Right lung (tissue), 10 donors: ENCODE measurements around the gene CNOT3. TPM values are rescaled to one million over a fixed set of nuclear protein-coding genes. Genes with fewer than 3 reads are reported as not detected.
A peak's percentile ranks its signal among the peaks of the same experiment; 100 is the strongest.
"Not testable (repeated sequence)": the region's sequence is repeated elsewhere in the genome, so short reads cannot be mapped to it uniquely, and the experiment has no call there.

Experiments used
- DNase-seq, 2 donors: peaks; one replicate each; pipeline ENCODE4 v3.0.0-alpha.2; 2013
- long read RNA-seq, 8 donors: transcript quantifications; one replicate each; lab custom pipeline, GENCODE V29; 2026
- polyA plus RNA-seq, 5 donors: library from polyadenylated mRNA; unstranded; fragments of 120-200 nt; gene quantifications; one replicate each; pipeline versions ENCODE4 v1.2.1 to v1.2.3, GENCODE V29; 2013; ENCODE audit warnings: inconsistent platforms in 1 of 5, low replicate concordance in 1 of 5; ENCODE audit not compliant: insufficient read length in 5 of 5, insufficient read depth in 1 of 5

CNOT3 gene
- 10 to 100 TPM; 54.3 to 69.4 (median 59.5) TPM for polyA plus RNA-seq
- long read RNA-seq, donor 1, partial matches to known transcripts = 26 of 51 reads
- long read RNA-seq, donor 1, other reads (novel, unspliced or antisense) = 23 of 51 reads
- long read RNA-seq, donor 2, partial matches to known transcripts = 0 of 1 reads
- long read RNA-seq, donor 2, other reads (novel, unspliced or antisense) = 0 of 1 reads
- long read RNA-seq, donor 3, full-length matches to known transcripts = 4 of 4 reads
- long read RNA-seq, donor 3, partial matches to known transcripts = 0 of 4 reads
- long read RNA-seq, donor 3, other reads (novel, unspliced or antisense) = 0 of 4 reads
- long read RNA-seq, donor 4 = 0 reads
- long read RNA-seq, donor 5, full-length matches to known transcripts = 1 of 38 reads
- long read RNA-seq, donor 5, partial matches to known transcripts = 26 of 38 reads
- long read RNA-seq, donor 5, other reads (novel, unspliced or antisense) = 11 of 38 reads
- long read RNA-seq, donor 6, full-length matches to known transcripts = 1 of 1 reads
- long read RNA-seq, donor 6, partial matches to known transcripts = 0 of 1 reads
- long read RNA-seq, donor 6, other reads (novel, unspliced or antisense) = 0 of 1 reads
- long read RNA-seq, donor 7, full-length matches to known transcripts = 1 of 1 reads
- long read RNA-seq, donor 7, partial matches to known transcripts = 0 of 1 reads
- long read RNA-seq, donor 7, other reads (novel, unspliced or antisense) = 0 of 1 reads
- long read RNA-seq, donor 8 = 0 reads

DNA sequence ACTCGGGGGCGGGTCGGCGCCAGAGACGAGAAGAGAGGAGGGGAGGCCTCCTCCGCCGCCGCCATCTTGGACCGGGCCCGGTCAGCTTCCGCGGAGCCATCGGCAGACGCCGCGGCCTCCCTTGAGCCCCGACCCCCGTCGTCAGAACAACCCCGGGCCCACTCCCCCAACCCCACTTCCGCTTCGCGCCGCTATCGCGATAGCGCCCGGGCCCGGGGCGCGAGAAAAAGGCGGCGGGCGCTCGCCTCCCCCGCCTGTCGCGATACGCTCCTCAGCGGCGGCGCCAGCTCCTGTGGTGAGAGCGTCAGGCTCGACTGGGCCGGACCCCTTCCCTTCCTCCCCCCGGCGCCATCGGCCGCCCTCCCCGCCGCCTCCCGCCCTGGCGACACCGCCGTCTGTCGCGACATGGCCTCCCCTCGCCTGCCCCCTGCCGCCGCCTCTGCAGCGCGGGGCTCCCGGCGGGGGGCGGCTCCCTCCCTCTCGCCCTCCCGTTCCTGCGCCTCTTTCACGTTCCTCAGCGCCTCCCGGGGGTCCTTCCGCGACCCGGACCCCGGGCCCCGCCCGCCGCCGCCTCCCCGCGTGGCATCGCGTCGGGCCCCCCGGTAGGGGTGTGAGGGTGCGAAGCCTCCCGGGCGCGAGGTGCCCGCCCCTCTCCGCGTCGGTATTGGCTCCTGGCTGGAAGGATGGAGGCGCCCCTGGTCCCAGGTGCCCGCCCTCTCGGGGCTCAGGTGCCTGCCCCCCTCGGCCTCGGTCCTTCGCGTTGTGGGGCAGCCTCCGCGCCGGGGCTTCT lies at the start of gene CNOT3:
CNOT3 (plus strand) TSS at position 64 of the 790 bp plus-strand sequence. CDS start 5,217 bp downstream, outside the sequence.
- DNase-seq = no peak

DNA sequence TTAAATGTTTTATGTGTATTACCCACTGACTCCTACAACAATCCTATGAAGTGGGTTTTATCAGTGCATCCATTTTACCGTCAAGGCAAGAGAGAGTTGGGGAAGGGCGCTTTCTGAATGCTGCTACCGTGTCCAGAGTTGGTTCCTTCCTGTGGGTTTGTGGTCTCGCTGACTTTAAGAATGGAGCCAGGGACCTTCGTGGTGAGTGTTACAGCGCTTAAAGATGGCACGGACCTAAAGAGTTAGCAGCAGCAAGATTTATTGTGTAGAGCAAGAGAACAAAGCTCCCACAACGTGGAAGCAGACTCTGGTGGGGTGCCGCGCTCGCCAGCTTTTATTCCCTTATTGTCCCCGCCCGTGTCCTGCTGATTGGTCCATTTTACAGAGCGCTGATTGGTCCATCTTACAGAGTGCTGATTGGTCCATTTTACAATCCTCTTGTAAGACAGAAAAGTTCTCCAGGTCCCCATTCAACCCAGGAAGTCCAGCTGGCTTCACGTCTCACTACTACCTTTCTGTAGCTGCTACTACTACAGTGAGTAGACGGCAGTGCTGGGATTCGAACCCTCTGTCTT lies 43.0 kb upstream of the CNOT3 start:
- DNase-seq = no peak

- DNase-seq = no peak
These were observed 42.3 kb upstream of the CNOT3 start for GRCh38 chr19:54095136-54095858.

GRCh38 chr19:54095859-54096616 lies 41.5 kb upstream of the CNOT3 start:
- not testable (repeated sequence) for DNase-seq

DNA sequence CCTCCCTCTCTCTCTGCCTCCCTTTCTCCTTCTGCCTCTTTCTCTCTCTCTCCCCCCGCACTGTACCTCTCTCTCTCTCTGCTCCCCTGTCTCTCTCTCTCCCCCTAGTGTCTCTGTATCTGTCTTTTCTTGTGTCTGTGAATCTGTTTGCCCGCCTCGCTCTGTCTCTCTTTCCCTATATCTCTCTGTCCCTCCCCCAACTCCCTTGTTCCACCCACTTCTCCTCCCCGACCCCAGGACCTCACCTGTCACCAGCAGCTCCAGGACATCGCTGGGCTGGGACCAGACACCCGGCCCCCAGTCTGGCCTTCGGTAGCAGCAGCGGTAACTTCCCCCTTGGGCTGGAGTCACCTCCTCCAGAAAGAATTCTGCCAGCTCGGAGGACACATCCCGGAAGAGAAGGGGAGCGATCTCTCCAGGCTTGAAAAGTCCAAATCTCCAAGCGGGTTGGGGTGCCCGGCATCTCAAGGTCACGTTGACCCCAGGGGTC lies 40.9 kb upstream of the CNOT3 start:
- DNase-seq = no peak

- DNase-seq = no peak
These were observed 38.2 kb upstream of the CNOT3 start for GRCh38 chr19:54099190-54099902.

GRCh38 chr19:54099903-54100255 lies 37.7 kb upstream of the CNOT3 start:
- not testable (repeated sequence) for DNase-seq

DNA sequence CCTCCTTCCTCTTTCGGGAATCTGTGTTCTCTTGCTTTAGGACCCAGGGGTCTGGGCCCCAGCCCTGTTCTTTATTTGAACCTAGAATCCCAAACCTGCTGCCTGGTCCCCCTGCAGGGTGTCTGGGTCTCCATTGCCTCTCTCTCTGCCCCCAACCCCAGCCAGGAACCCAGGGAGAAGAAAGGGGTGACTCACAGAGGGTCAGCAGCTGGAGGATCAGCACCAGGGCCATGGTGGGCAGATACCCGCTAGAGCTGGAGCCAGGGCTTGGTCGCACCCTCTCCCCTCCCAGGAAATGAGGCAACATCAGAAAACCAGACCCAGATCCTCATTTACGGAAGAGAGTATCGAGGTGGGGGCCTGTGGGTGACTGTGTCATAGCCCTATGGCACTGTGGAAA lies 37.0 kb upstream of the CNOT3 start, which contains the start of gene OSCAR:
OSCAR (minus strand) TSS at position 243 of the 400 bp plus-strand sequence; CDS start at position 232, 11 bp downstream.
- no peak for DNase-seq

- DNase-seq = peak; percentile 99
These were observed 35.0 kb upstream of the CNOT3 start, which contains the start of gene NDUFA3 for GRCh38 chr19:54102421-54103169. Gene NDUFA3 (plus strand): TSS chr19:54102855. CDS start chr19:54102879, 24 bp downstream.

DNA sequence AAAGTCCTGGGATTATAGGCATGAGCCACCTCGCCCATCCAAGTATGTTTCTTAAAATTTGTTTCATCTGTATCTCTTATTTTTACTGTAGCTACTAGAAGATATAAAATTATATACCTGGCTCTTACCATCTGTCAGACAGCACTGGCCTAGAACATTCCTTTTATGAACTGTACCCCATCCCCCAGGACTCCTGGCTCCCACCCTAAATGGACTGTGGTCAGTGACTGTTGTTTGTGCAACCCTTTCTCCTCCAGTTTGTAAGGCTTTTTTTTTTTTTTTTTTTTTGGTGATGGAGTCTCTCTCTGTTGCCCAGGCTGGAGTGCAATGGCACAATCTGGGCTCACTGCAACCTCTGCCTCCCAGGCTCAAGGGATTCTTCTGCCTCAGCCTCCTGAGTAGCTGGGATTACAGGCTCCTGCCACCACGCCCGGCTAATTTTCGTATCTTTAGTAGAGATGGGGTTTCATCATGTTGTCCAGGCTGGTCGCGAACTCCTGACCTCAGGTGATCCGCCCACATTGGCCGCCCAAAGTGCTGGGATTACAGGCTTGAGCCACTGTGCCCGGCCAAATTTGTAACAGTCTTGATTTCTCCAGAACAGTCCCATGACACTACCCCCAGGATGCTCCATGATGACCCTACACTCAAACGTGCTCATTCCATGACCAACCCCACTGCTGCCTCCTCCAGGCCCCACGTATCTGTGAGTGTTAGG lies 32.4 kb upstream of the CNOT3 start:
- DNase-seq = no peak

DNA sequence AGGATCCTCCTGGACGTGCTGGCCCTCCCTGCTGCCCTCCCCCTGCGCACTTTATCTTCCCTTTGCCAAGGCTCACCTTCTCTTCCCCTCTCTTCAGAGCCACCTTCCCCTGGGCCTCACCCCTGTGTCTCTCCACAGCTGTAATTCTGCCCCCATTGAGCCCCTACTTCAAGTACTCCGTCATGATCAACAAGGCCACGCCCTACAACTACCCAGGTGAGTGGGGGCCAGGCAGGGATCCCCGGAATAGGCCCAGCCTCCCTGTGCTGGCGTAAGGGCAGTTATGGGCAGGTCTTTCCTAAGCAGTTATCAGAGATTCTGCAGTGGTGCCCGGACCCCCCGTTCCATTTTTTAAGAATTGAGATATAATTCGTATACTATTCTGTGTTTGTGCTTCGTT lies 31.8 kb upstream of the CNOT3 start:
- DNase-seq = no peak

DNA sequence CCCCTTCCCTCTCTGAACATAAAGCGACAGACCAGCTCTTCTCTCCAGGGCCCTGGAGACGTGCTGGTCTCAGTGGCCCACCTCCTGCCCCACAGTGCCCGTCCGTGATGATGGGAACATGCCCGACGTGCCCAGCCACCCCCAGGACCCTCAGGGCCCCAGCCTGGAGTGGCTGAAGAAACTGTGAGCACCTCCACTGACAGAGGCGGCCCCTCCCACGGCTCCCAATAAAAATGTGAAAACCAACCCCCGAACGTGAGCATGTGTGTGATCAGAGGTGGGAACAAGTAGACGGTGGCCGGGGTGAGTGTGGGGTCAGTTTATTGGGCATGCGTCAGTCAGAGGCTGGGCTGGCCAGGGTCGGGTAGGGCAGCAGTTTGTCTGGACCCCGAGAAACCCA lies 30.8 kb upstream of the CNOT3 start:
- no peak for DNase-seq

DNA sequence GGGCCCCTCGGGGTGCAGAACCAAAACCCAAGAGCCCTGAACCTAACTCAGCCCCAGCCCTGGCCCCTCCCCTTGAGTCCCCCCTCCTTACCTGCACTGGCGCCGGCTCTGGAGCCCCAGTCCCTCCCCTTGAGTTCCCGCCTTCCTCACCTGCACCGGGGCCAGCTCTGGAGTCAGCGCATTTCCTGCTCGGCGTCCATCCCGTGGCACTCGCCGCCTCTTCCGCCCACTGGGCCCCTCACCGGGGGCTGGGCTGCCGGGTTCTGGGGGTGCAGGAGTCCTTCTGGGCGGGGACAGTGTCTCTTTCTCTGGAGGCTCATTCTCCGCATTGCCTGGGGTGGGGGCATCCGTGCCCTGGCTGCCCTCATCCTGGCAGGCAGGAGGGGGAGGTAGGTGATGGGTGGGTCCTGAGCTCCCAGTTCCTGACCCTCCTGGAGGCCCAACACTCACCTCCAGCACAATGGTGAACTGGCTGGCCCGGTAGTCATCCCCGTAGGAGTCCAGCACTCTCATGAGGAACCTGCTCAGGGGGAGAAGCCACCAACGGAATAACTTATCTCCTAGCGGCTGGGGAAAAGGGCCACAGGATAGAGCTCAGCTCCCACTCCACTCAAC lies 29.6 kb upstream of the CNOT3 start:
- no peak for DNase-seq

- no peak for DNase-seq
These were observed 29.1 kb upstream of the CNOT3 start for GRCh38 chr19:54108496-54108895.

GRCh38 chr19:54109651-54110050 lies 27.9 kb upstream of the CNOT3 start:
- no peak for DNase-seq

DNA sequence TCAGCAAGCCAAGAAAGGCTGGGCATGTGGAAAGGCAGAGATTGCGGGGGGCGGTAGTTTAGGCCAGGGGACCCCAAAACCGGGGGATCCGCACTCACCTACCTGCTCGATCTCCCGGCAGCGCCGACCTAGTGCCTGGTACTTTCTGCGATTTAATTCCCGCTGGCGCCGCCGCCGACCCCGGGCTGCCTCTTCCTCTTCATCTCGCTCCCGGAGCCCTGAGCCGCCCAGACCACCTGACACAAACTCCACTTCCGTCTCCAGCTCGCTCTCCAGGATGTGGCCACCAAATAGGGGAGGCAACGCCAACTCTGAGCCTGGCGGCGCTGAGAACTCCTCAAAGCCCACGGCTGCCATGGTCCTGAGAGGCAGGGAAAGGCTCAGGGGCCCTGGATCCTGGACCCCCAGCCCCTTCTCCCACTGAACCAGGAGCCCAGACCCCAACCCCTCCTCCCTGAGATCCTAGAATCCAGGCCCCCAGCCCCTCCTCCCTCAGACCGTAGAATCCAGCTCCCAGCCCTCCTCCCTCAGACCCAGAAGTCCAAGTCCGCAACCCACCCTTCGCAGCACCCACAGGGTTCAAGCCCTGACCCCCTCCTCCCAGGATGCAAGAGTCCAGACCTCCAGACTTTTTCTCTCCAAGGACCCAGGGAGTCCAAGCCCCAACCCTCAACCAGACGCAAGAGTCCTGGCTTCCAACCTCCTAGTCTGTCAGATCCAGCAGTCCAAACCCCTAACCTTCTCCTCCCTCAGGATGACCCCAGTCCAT lies 23.0 kb upstream of the CNOT3 start:
- no peak for DNase-seq
